K562 (cell line): ENCODE results near the gene HS3ST1. TPM values are rescaled to one million over a fixed set of nuclear protein-coding genes. Genes with fewer than 3 reads are reported as not detected.

ENCODE experiments used
- ATAC-seq: fragments of 200-7000 bp; cut with Tn5 transposase; 3 replicates; pipeline ENCODE4 v1.9.1; 2020; ENCODE audit warnings: moderate library complexity
- BruUV-seq: library from RNA; stranded (reverse); fragments of 400-500 nt; replicated peaks from 2 replicates; lab custom pipeline; 2021; lab: Mats Ljungman, UMichigan
- CTCF ChIA-PET: fragments of 300-600 bp; formaldehyde crosslinking; extraction: SDS; loops from one replicate; lab custom pipeline; 2021; ENCODE audit warnings: low intra/inter-chr PET ratio; lab: Yijun Ruan, JAX
- POLR2A ChIA-PET: fragments of 300-600, 350-650 bp; sonication (Branson Sonifier 250); formaldehyde crosslinking; extraction: SDS; loops from one replicate; lab custom pipeline; 2021; ENCODE audit warnings: antibody characterized with exemption, inconsistent platforms; lab: Yijun Ruan, JAX
- DNase-seq, 4 experiments: peaks; one replicate each; pipeline versions ENCODE4 v3.0.0 to v3.0.0-alpha.2; 2011 to 2018; ENCODE audit warnings: low spot score in 3 of 4, mixed read lengths in 3 of 4; ENCODE audit errors: extremely low read depth in 1 of 4
- FAIRE-seq: peaks from 2 replicates; lab custom pipeline; 2011; peaks lifted over from hg19 to GRCh38; lab: Jason Lieb, UNC
- H2AFZ ChIP-seq: 2 replicates; pipeline ENCODE4 v1.6.0; 2011; ENCODE audit warnings: low read depth, low read length, control low read depth, inconsistent platforms
- H3K27ac ChIP-seq: fragments of 200-600 bp; 3 replicates; pipeline ENCODE4 v1.8.0; 2011; ENCODE audit warnings: low read depth, mild to moderate bottlenecking, control low read depth, inconsistent platforms, low read length, moderate library complexity, mixed read lengths; ENCODE audit errors: extremely low read depth
- H3K27me3 ChIP-seq, 2 experiments: fragments of 300-600 bp in 1 of 2; 2 replicates in 1 of 2; 3 replicates in 1 of 2; pipeline versions ENCODE4 v1.6.0 to v1.8.0; 2011; ENCODE audit warnings: inconsistent platforms in 2 of 2, low read length in 2 of 2, mild to moderate bottlenecking in 1 of 2, mixed read lengths in 1 of 2, moderate library complexity in 1 of 2; ENCODE audit not compliant: control insufficient read depth in 2 of 2, insufficient read depth in 2 of 2
- H3K36me3 ChIP-seq: fragments of 300-600 bp; 3 replicates; pipeline ENCODE4 v1.8.0; 2011; ENCODE audit warnings: mild to moderate bottlenecking, low read length, inconsistent platforms; ENCODE audit not compliant: control insufficient read depth, insufficient read depth
- H3K4me1 ChIP-seq, 2 experiments: fragments of 200-600 bp in 1 of 2; replicated peaks in 1 of 2; 2 replicates in 1 of 2; 3 replicates in 1 of 2; pipeline versions ENCODE4 v1.5.1 to v1.8.0; 2011; ENCODE audit warnings: inconsistent platforms in 2 of 2, low read length in 2 of 2, mild to moderate bottlenecking in 1 of 2, mixed read lengths in 1 of 2, moderate library complexity in 1 of 2; ENCODE audit not compliant: control insufficient read depth in 2 of 2, insufficient read depth in 2 of 2
- H3K4me2 ChIP-seq: 2 replicates; pipeline ENCODE4 v1.6.1; 2011; ENCODE audit warnings: low read length, control low read depth, inconsistent platforms, mixed read lengths; ENCODE audit not compliant: insufficient read depth
- H3K4me3 ChIP-seq: fragments of 200-600 bp; sonication (generic), shearing (Covaris generic); 2 replicates; pipeline ENCODE4 v1.5.1; 2016; ENCODE audit warnings: control low read depth, inconsistent platforms
- H3K79me2 ChIP-seq: fragments of 200-600 bp; 3 replicates; pipeline ENCODE4 v1.8.0; 2011; ENCODE audit warnings: low read length, inconsistent platforms; ENCODE audit not compliant: control insufficient read depth, insufficient read depth
- H3K9ac ChIP-seq, 2 experiments: 2 replicates each; pipeline versions ENCODE4 v1.6.0 to v1.6.1; 2011; ENCODE audit warnings: low read depth in 2 of 2, low read length in 2 of 2, control low read depth in 1 of 2, inconsistent platforms in 1 of 2, mild to moderate bottlenecking in 1 of 2, mixed read lengths in 1 of 2; ENCODE audit not compliant: insufficient read depth in 1 of 2
- H3K9me1 ChIP-seq: one replicate; pipeline ENCODE4 v1.6.0; 2011; ENCODE audit warnings: inconsistent platforms, mild to moderate bottlenecking, low read length, moderate library complexity; ENCODE audit not compliant: control insufficient read depth, insufficient read depth
- H3K9me3 ChIP-seq: replicated peaks from 2 replicates; pipeline ENCODE4 v1.5.1; 2011; ENCODE audit warnings: low read depth, low read length, inconsistent platforms; ENCODE audit not compliant: control insufficient read depth, insufficient read depth
- H4K20me1 ChIP-seq: replicated peaks from 2 replicates; pipeline ENCODE4 v1.6.1; 2011; ENCODE audit warnings: low read length, inconsistent platforms, mixed read lengths; ENCODE audit not compliant: control insufficient read depth, insufficient read depth
- ARNT ChIP-seq, 2 experiments: fragments of 450-650 bp; IDR thresholded peaks; 2 replicates each; pipeline ENCODE4 v1.6.1; 2016; ENCODE audit warnings: mild to moderate bottlenecking in 1 of 2
- BDP1 ChIP-seq: IDR thresholded peaks from 3 replicates; pipeline ENCODE4 v1.6.1; 2011; ENCODE audit not compliant: insufficient read length, insufficient read depth
- CREBBP ChIP-seq: IDR thresholded peaks from one replicate; pipeline ENCODE4 v1.6.1; 2012; ENCODE audit warnings: low read depth, mild to moderate bottlenecking, control low read depth, inconsistent platforms, low read length
- FOXJ2 ChIP-seq: fragments of 200-800 bp; sonication (Bioruptor generic); IDR thresholded peaks from 2 replicates; pipeline ENCODE4 v1.6.1; 2016; ENCODE audit warnings: missing genetic modification characterization, missing compliant biosample characterization
- GABPB1 ChIP-seq: sonication (generic); formaldehyde crosslinking; IDR thresholded peaks from 2 replicates; pipeline ENCODE4 v1.8.0; 2022; ENCODE audit warnings: mild to moderate bottlenecking, missing genetic modification reagents
- HOXB6 ChIP-seq: fragments of 250-450 bp; sonication (Bioruptor Pico); IDR thresholded peaks from 2 replicates; pipeline ENCODE4 v1.5.1; 2022; ENCODE audit warnings: mild to moderate bottlenecking, borderline replicate concordance
- MTF1 ChIP-seq: fragments of 250-450 bp; sonication (Bioruptor Pico); IDR thresholded peaks from 2 replicates; pipeline ENCODE4 v1.9.0; 2021; ENCODE audit warnings: moderate library complexity, mild to moderate bottlenecking, inconsistent platforms, borderline replicate concordance
- RFX7 ChIP-seq: fragments of 250-450 bp; sonication (Bioruptor Pico); IDR thresholded peaks from 2 replicates; pipeline ENCODE4 v1.5.1; 2021; ENCODE audit warnings: mild to moderate bottlenecking
- SMAD1 ChIP-seq: fragments of 150-350 bp; IDR thresholded peaks from 2 replicates; pipeline ENCODE4 v1.6.1; 2014; ENCODE audit warnings: low read length, low read depth; ENCODE audit not compliant: partially characterized antibody
- ZNF354B ChIP-seq: fragments of 250-450 bp; sonication (Bioruptor Pico); IDR thresholded peaks from 2 replicates; pipeline ENCODE4 v1.4.0; 2020
- ZNF589 ChIP-seq: fragments of 200-800 bp; sonication (Bioruptor generic); IDR thresholded peaks from 2 replicates; pipeline ENCODE4 v1.6.1; 2016; ENCODE audit warnings: low read depth, missing genetic modification characterization, missing compliant biosample characterization
- WGBS: fragments of 100-300 bp; shearing (Covaris generic); methylation state at CpG from one replicate; pipeline ENCODE4 v1.1.6; 2016; ENCODE audit warnings: low coverage, mixed read lengths; ENCODE audit not compliant: insufficient coverage; ENCODE audit errors: missing lambda C conversion rate; 5-methylcytosine and 5-hydroxymethylcytosine counted together
- in situ Hi-C: fragments of 300-500 bp; cut with MboI; formaldehyde crosslinking; loops from 4 replicates; pipeline ENCODE4 v1.15.0; 2018; ENCODE audit warnings: inconsistent platforms, mixed read lengths
- intact Hi-C: fragments of 100-400 bp; cut with micrococcal nuclease; formaldehyde crosslinking; loops from 2 replicates; pipeline ENCODE4 v1.14.2; 2022
- polyA plus RNA-seq, 8 experiments: library from polyadenylated mRNA; depleted of rRNA in 4 of 8; stranded (reverse) in 5 of 8; unstranded in 3 of 8; fragments of >200 nt; fragmentation: Nextera tagmentation in 2 of 8; fragmentation: Illumina TruSeq in 1 of 8; extraction: Ambion mirVana in 2 of 8; extraction: Trizol in 1 of 8; gene quantifications; 2 replicates each; pipeline versions ENCODE4 v1.2.1 to v1.2.3, GENCODE V29; 2011 to 2014; ENCODE audit warnings: inconsistent platforms in 1 of 8, missing spikeins in 1 of 8
- total RNA-seq, 7 experiments: library from RNA; depleted of rRNA in 6 of 7; stranded (reverse); fragments of >200 nt in 6 of 7; fragmentation: Illumina TruSeq in 2 of 7; extraction: Trizol in 2 of 7; gene quantifications; 2 replicates each; pipeline versions ENCODE4 v1.2.1 to v1.2.3, GENCODE V29; 2011 to 2021; ENCODE audit warnings: low replicate concordance in 1 of 7

The HS3ST1 gene
- total and polyA plus RNA-seq, 9 of the 15 experiments (the other 6 are each of a cell fraction or from before 2014, with no cell fraction given) = 0.02 TPM; not detected in 8

GRCh38 chr4:11416767-11417113 is 12.0 kb downstream of the HS3ST1 start:
- Histone ChIP-seq H4K20me1 (no peaks in the 10 kb centered on the region), H3K4me1 (no peaks in the 10 kb centered on the region), H3K27ac (no peak overlapping the region), H3K4me2 (no peak overlapping the region), H3K36me3 (no peaks in the 10 kb centered on the region), H3K9ac (no peak overlapping the region), H3K27me3 (no peaks in the 10 kb centered on the region), H3K79me2 (no peaks in the 10 kb centered on the region), H3K9me1 (no peaks in the 10 kb centered on the region), H2AFZ (no peak overlapping the region), H3K9me3 (no peaks in the 10 kb centered on the region), H3K4me3 (no peak overlapping the region)
- ChIA-PET CTCF (no interaction called here), POLR2A (no interaction called here)
- intact Hi-C loops = no loop called here
- FAIRE-seq (no peak), DNase-seq (no peak), ATAC-seq (no peak)
- 8% methylated on average over 3 of the region's 3 CpGs for WGBS
- TF ChIP-seq ZNF354B (CRISPR knock-in tag) (no peak), GABPB1 (CRISPR knock-in tag) (no peak), SMAD1 (no peak), ZNF589 (no peak), RFX7 (CRISPR knock-in tag) (no peak), CREBBP (no peak), HOXB6 (no peak), ARNT (IDR thresholded peaks at IDR 0.05) (no peak), BDP1 (no peak), MTF1 (CRISPR knock-in tag) (no peak), FOXJ2 (tag) (no peak)
- in situ Hi-C loops = loop anchor here (25.0 kb wide), 2 partner anchors 829 to 1254 kb away; no protein-coding TSS in a partner anchor
- BruUV-seq = no TSS peak
